Fibroblast of pulmonary artery (primary cell): ENCODE results near the gene RCAN2.

Experiments
- DNase-seq: peaks from one replicate; pipeline ENCODE4 v3.0.0-alpha.2; 2010; ENCODE audit warnings: low read depth
- H3K4me3 ChIP-seq: replicated peaks from 2 replicates; pipeline ENCODE4 v1.5.1; 2011; ENCODE audit warnings: low read depth, mild to moderate bottlenecking, control low read depth, low read length, moderate library complexity
- TF ChIP-seq, protein P1 (sequence below): IDR thresholded peaks from 2 replicates; pipeline ENCODE4 v1.5.1; 2011; ENCODE audit warnings: mild to moderate bottlenecking, control low read depth, low read length, inconsistent platforms; ENCODE audit errors: missing control alignments

Gene RCAN2

DNA sequence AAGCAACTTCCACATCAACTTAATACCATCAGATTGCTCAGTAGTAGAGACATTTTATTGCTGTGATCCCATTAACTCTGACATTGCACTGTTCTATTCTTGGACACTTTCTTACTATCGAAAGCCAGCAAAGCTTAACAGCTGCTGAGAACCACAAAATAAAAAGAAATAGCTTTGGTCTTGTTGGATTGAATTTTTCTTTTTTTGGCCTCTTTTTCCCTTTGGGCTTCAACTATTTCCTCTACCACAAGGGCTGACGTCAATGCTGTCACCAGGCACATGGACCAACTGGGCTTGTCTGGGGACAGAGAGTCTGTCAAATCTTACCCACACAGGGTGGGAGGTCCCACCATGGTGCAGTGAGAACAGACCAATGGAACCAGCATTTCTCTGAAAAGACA lies 257.1 kb downstream of the RCAN2 start:
- TF ChIP-seq, protein P1, sequence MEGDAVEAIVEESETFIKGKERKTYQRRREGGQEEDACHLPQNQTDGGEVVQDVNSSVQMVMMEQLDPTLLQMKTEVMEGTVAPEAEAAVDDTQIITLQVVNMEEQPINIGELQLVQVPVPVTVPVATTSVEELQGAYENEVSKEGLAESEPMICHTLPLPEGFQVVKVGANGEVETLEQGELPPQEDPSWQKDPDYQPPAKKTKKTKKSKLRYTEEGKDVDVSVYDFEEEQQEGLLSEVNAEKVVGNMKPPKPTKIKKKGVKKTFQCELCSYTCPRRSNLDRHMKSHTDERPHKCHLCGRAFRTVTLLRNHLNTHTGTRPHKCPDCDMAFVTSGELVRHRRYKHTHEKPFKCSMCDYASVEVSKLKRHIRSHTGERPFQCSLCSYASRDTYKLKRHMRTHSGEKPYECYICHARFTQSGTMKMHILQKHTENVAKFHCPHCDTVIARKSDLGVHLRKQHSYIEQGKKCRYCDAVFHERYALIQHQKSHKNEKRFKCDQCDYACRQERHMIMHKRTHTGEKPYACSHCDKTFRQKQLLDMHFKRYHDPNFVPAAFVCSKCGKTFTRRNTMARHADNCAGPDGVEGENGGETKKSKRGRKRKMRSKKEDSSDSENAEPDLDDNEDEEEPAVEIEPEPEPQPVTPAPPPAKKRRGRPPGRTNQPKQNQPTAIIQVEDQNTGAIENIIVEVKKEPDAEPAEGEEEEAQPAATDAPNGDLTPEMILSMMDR: no peak

DNA sequence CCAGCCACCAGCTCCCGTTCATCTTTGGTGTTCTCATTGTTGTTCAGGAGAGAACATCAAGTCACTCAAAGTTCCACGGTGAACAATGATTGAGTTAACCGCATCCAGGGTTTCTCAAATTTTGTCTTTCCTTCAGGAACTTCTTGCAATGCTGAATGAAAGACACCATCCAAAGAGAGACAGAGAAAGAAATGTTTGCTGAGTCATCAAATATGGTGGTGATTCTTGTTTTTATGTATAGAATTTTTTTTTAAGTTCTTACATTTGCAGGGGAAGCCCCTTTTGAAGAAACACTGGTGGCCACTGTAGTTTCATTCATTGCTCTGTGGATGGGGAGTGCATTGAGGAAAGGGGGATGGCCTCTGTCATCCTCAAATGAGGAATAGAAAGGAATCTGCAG lies 258.1 kb downstream of the RCAN2 start:
- TF ChIP-seq, protein P1: no peak
- no peak overlapping the region for H3K4me3 ChIP-seq
- DNase-seq: no peak

More for the DNA sequence above, 257.1 kb downstream of the RCAN2 start:
- no peak for DNase-seq
- no peak overlapping the region for H3K4me3 ChIP-seq

DNA sequence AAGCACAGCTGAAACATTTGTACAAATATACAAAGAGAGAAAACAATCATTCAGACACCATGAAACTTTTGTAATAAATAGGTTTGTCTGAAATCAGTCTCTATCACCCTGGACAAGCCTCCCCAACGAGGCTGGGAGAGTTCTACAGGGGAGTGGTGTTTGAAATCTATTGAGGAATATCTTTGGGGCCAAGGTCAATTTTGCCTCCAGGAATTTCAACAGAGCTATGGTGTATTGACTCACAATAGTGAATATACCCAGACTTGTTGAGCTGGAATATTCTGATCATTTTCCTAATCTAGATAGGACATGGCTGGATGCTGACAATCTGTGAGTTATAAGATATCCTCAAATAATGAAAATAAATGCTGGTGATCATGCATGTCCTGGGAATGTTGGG lies 269.0 kb downstream of the RCAN2 start:
- no peak for DNase-seq
- no peak overlapping the region for H3K4me3 ChIP-seq
- TF ChIP-seq, protein P1: no peak

DNA sequence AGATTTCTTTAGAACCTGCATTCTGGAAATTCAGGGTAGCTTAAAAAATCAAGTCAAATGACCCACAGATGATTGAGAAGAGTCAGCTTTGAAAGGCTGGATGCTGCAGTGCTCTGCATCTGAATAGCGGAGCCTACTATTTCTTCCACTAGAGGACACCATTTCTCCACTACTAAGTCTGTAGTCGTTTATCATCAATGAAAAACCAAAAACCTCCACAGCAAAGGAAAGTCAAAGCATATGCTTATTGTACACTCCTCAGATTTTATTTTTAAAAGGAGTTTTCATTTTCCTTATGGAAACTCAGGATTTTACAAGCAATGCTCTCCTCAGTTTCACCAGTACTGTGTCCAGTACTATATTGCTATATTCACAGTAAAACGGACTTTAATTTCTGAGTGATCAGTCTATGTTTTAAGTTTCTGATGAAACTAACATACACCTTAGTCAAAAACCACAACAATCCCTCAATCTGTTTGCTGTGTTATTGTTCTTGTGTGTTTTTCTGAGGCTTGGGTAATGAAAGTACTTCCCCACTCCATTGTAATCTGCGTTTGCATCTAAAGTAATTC lies 269.9 kb downstream of the RCAN2 start:
- TF ChIP-seq, protein P1: peak; percentile 73
- no peak overlapping the region for H3K4me3 ChIP-seq
- peak; percentile 52 for DNase-seq

DNA sequence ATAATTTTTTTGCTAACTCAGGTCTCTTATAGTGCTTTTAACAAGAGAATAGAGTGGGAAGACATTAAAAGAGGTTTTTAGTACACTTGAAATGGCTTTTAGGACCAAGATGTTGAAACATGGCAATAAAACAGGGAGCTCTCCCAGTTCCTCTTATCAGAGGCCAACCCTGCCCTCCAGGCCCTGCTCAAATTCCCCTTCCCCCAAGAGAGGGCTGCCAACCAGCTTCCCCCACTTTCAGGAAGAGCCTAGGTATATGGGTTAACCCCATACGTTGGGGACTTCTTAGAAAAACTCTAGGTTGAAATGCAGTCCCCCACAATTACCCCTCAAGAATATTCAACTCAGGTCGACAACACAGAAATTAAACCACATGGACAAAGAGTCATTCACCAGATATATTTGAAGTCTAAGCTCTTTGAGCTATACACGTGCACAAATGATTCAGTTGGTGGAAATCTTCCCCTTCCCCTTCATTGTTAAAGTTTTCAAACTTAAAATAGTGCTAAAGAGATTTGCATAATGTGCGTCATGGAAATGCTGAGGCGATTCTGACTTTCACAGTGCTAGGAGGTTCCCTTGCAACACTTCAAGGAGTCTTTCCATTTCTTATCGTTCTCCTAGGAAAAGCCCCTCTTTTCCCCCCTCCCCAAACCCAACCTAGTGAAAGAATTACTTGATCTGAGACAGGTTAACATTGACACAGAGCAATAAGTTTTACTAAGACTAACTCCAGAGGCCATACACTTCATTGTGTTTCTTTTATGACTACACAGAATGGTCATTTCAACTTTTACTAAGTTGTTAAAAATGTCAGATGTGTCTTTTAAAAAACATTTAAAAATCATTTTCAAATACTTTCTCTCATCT lies 270.7 kb downstream of the RCAN2 start:
- no peak overlapping the region for H3K4me3 ChIP-seq
- DNase-seq: peak; percentile 9
- TF ChIP-seq, protein P1: no peak

DNA sequence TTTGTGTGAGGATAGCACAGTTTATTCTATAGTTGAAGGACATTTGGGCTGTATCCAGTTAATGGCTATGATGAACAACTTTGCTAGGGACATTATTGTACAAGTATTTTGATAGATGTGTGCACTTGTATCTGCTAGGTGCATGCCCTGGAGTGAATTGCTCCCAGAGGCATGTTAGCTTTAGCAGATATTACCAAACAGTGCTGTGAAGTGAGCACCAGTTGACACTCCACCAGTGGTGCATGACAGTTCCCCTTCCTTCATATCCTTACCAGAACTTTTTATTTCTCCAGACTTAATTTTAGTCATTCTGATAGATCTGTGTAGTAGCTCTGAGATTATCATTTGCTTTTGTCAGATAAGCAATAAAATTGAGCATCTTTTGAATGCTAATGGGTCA lies 271.6 kb downstream of the RCAN2 start:
- no peak overlapping the region for H3K4me3 ChIP-seq
- DNase-seq: no peak
- TF ChIP-seq, protein P1: no peak
